ENCODE measurements around the gene MPDU1. TPM values are rescaled to one million over a fixed set of nuclear protein-coding genes. Genes with fewer than 3 reads are reported as not detected.

The MPDU1 gene
- total RNA-seq, 1 experiment from 2014 or later: 57.0 TPM

- TF ChIP-seq ZNF281 (CRISPR knock-in tag; IDR thresholded peaks at IDR 0.05) (0 out of 2 replicates have a peak, but pooled peaks have one; percentile 14), SMAD3 (CRISPR knock-in tag; IDR thresholded peaks at IDR 0.05; ENCODE audit: borderline replicate concordance) (peak; percentile 17; the same call in 1 of the 2 replicates), ZBTB21 (CRISPR knock-in tag; IDR thresholded peaks at IDR 0.05; ENCODE audit: borderline replicate concordance) (no peak; the same call in 1 of the 2 replicates), MLX (CRISPR knock-in tag; IDR thresholded peaks at IDR 0.05) (no peak), ZNF263 (CRISPR knock-in tag; IDR thresholded peaks at IDR 0.05; ENCODE audit: low read depth) (no peak), TCF7 (CRISPR knock-in tag; IDR thresholded peaks at IDR 0.05; ENCODE audit: low read depth) (no peak), ZNF532 (CRISPR knock-in tag; IDR thresholded peaks at IDR 0.05; ENCODE audit: borderline replicate concordance) (peak; percentile 51; the same call in 1 of the 2 replicates), ZSCAN18 (CRISPR knock-in tag; IDR thresholded peaks at IDR 0.05) (no peak), E2F1 (CRISPR knock-in tag; IDR thresholded peaks at IDR 0.05) (peak; percentile 55; the same call in 1 of the 2 replicates), MXD4 (CRISPR knock-in tag; IDR thresholded peaks at IDR 0.05; ENCODE audit: borderline replicate concordance) (no peak), NFE2L1 (CRISPR knock-in tag; IDR thresholded peaks at IDR 0.05) (peak; percentile 80; the same call in 1 of the 2 replicates), IRF2 (CRISPR knock-in tag; IDR thresholded peaks at IDR 0.05; ENCODE audit: borderline replicate concordance, low read depth) (no peak), ZNF671 (CRISPR knock-in tag; IDR thresholded peaks at IDR 0.05) (no peak), ZNF416 (CRISPR knock-in tag; IDR thresholded peaks at IDR 0.05) (no peak), FOXJ3 (CRISPR knock-in tag; IDR thresholded peaks at IDR 0.05; ENCODE audit: borderline replicate concordance) (no peak), CBFB (CRISPR knock-in tag; IDR thresholded peaks at IDR 0.05; ENCODE audit: low read depth) (no peak), E2F4 (CRISPR knock-in tag; IDR thresholded peaks at IDR 0.05; ENCODE audit: borderline replicate concordance, low read depth) (peak; percentile 88; the same call in 1 of the 2 replicates), NFYB (CRISPR knock-in tag; conservative IDR thresholded peaks at IDR 0.05; ENCODE audit: low read depth) (no peak), JUN (CRISPR knock-in tag; IDR thresholded peaks at IDR 0.05) (peak; percentile 37; the same call in 1 of the 2 replicates), GABPB1 (CRISPR knock-in tag; IDR thresholded peaks at IDR 0.05) (no peak), CREB1 (CRISPR knock-in tag; IDR thresholded peaks at IDR 0.05) (0 out of 2 replicates have a peak, but pooled peaks have one; percentile 55), ATF3 (CRISPR knock-in tag; conservative IDR thresholded peaks at IDR 0.05) (no peak), CTCF (IDR thresholded peaks at IDR 0.05) (no peak), TEAD1 (CRISPR knock-in tag; IDR thresholded peaks at IDR 0.05) (no peak)
Observed at GRCh38 chr17:7583253-7584109, at the start of gene MPDU1 (continued).
